Stimulated activated CD4-positive, alpha-beta T cell treated with anti-CD3 and anti-CD28 coated beads, Interleukin-2, amount 100 ng/mL, for 48 hours (primary cell): ENCODE data around the gene DLG1.
"Not testable (repeated sequence)": the region's sequence is repeated elsewhere in the genome, so short reads cannot be mapped to it uniquely, and the experiment has no call there.

Experiments
- DNase-seq, 2 donors: peaks; one replicate each; pipeline ENCODE4 v3.0.0-alpha.2; 2020

The DLG1 gene

DNA sequence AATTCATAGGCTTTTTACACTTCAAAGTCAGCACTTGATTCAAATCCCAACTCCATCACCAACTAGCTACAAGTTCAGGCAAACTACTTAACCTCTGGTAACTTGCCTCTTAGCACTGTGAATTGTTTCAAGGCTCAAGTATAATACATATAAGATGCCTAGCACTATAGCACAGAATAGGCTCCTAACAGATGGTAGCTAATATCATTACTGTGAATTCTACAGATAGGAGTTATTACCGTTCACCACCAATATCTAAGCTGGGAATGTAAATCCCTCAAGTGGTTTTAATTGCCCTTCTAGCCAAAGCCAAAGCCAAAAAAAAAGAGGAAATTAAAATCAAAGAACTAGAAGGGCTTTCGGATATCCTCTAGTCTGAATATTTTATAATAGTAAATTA lies 15.4 kb downstream of the DLG1 start:
- no peak for DNase-seq

- DNase-seq = no peak
Measured at GRCh38 chr3:197281849-197282248, 16.6 kb downstream of the DLG1 start.

- no peak for DNase-seq
Measured at GRCh38 chr3:197280156-197280555, 18.3 kb downstream of the DLG1 start.

DNA sequence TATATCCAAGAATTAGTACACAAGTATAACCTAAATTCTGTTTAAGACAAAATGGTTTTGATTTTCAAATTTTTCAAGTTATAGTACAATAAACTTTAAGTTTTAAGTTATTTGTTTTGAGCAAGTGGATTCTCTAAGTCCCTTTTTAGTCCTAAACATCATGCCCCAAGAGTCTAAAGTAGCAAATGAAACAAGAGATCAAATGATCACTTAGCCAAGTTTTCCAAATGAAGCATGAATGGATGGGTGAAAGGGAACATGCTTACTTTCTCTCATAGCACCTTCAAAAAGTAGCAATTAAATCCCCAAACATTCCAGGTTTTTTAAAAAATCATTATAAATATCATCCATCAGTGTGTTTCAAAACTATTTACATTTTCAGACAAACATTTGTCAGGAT lies 19.5 kb downstream of the DLG1 start:
- no peak for DNase-seq

DNA sequence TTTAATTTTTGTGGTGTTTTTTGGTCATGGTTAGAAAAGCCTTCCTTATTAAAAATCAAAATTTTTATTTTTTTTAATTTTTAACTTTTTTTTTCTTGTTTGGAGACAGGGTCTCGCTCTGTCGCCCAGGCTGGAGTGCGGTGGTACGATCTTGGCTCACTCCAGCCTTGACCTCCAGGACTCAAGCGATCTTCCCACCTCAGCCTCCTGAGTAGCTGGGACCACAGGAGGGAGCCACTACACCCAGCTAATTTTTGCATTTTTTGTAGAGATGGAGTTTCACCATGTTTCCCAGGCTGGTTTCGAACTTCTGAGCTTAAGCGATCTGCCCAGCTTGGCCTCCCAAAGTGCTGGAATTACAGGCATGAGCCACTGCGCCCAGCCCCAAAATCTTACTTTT lies 21.6 kb downstream of the DLG1 start:
- DNase-seq = not testable (repeated sequence)

- DNase-seq = no peak
Measured at GRCh38 chr3:197270558-197271317, 27.7 kb downstream of the DLG1 start.

GRCh38 chr3:197269024-197269423 lies 29.4 kb downstream of the DLG1 start:
- no peak for DNase-seq

DNA sequence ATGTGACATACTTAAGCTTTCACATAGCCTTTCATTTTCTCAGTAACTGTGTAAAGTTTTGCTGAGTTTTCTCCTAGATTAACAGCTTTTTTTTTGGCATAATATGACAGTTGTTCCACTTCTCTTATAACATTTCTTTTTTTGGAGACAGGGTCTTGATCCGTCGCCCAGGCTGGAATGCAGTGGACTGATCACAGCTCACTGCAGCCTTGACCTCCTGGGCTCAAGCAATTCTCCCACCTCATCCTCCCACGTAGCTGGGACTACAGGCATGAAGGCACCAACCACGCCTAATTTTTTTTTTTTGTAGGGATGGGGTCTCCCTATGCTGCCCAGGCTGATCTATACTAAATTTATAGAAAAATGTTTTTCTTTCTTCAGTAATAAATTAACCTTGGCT lies 30.1 kb downstream of the DLG1 start:
- no peak for DNase-seq

DNA sequence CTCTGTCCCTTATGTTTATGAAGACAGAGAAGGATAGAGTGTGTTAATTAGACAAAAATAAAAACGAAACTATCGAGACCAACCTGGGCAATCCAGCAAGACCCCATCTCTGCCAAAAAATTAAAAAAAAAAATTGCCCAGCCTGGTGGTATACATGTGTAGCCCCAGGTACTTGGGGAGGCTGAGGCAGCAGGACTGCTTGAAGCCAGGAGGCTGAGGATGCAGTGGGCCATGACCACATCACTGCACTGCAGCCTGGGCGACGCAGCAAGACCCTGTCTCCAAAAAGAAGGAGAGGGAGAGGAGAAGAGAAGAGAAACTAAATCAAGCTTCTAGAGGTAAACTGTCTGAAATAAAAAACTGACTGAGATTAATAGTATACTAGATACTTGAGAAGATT lies 32.1 kb downstream of the DLG1 start:
- DNase-seq = no peak

DNA sequence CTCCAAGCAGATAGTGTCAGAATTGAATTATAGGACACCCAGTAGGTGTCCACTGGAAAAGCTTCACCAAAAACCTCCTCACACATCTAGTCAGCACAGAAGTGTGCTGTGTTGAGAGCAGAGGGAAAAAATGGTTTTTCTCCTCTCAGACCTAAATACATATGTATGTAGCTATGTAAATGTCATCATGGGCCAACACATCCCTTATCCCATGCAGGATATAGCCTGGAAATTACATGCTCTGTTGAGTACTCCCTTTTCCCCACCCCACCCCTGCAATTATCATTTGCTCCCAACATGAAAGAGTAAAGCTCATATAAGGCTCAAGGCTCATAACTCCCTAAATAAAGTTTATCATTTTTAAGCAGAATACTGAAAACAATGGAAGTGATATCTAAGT lies 35.7 kb downstream of the DLG1 start:
- no peak for DNase-seq

- no peak for DNase-seq
Measured at GRCh38 chr3:197261164-197261509, 37.3 kb downstream of the DLG1 start.

DNA sequence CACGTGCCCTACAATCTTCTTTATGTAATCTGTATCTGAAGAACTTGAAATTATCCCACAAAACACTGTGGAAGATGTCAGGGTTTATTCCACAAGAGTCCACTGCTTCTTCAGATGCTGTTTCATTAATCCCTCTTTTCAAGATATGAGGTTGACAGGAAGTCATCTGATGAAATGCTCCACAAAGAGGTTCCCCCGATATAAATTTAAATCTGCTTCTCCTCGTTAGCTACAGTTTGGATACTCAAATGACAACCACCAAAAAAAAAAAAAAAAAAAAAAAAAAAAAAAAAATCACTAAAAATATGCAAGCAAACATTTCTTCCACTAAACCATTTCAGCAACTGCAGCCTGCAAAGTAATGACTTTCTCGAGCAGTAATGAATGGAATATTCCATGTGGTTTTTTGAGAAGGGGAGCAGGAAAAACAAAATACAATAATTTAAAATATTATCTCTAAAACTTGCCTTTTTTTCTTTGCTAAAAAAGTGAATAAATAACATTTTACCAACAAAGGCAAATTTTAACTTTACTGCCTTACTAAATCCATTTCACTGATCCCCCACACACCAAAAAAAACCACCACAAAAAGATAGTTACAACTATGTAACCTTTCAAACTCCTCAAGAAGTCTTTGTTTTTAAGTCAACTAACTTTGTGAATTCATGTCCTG lies 37.8 kb downstream of the DLG1 start:
- no peak for DNase-seq

- DNase-seq = no peak
Measured at GRCh38 chr3:197259096-197259495, 39.3 kb downstream of the DLG1 start.

DNA sequence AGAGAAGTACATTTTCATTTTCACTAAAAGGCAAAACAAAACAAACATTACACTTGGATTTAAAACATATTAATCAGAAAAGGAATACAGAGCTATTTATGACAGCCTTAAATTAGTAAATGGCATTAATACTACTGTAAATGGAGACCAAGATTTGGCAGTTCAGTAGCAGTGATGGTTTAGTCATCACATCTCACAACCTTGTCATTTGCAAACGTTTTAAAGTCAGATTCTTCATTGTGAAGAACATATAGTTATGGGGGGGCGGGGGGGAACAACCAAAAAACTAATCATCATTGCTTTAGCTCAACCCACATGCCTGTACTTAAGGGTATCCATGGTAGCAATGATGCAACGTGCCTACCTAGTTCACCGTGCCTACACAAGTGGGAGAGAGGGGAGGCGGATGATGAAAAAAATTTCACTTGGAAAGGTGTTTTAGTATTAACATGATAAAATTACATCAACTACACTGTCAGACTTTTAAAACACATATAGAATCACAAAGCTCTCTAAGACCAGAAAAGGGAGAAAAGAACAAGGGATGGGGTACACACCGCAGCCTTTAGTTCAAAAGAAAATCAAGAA lies 40.1 kb downstream of the DLG1 start:
- DNase-seq = no peak

DNA sequence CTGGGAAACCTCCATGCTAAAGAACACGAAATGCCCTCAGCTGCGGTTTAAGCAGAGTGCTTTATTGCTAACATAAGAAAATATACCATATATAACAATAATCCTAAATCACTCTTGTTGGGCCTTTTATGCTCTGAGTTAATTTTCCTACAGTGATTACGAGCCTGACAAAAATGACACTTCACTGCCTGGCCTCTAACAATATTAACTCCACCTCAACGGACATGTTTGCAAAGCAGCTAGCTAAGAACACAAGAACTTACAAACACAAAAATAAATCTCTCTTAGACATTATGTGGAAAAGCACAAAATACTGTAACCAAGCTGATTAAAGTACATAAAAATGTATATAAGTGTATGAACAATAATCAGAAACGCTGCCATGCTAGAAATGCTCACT lies 40.7 kb downstream of the DLG1 start:
- no peak for DNase-seq

GRCh38 chr3:197256836-197257444 lies 41.5 kb downstream of the DLG1 start:
- peak in 1 of 2 donors; percentile 40 for DNase-seq

GRCh38 chr3:197256104-197256503 lies 42.3 kb downstream of the DLG1 start:
- no peak for DNase-seq

- DNase-seq = no peak
Measured at GRCh38 chr3:197253238-197253947, 45.0 kb downstream of the DLG1 start.

- no peak for DNase-seq
Measured at GRCh38 chr3:197249542-197249941, 48.9 kb downstream of the DLG1 start.

- no peak for DNase-seq
Measured at GRCh38 chr3:197248341-197248740, 50.1 kb downstream of the DLG1 start.

DNA sequence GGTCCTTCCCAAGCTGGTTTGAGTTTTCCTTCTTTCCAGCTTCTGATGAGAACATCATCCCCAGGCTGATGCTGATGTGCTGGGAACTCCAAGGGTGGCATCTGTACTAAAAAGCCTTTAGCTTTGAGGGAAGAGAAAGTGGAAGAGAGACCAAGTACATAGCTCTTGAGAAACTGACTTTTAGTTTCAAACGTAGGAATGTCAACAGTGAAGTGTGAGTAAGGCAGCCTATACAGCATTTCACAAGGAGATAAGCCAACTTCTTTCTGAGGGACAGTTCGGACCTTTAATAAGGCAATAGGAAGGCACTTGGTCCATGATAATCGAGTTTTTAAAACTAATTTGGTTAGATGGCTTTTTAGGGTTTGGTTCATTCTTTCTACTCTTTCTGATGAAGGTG lies 53.7 kb downstream of the DLG1 start:
- no peak for DNase-seq

DNA sequence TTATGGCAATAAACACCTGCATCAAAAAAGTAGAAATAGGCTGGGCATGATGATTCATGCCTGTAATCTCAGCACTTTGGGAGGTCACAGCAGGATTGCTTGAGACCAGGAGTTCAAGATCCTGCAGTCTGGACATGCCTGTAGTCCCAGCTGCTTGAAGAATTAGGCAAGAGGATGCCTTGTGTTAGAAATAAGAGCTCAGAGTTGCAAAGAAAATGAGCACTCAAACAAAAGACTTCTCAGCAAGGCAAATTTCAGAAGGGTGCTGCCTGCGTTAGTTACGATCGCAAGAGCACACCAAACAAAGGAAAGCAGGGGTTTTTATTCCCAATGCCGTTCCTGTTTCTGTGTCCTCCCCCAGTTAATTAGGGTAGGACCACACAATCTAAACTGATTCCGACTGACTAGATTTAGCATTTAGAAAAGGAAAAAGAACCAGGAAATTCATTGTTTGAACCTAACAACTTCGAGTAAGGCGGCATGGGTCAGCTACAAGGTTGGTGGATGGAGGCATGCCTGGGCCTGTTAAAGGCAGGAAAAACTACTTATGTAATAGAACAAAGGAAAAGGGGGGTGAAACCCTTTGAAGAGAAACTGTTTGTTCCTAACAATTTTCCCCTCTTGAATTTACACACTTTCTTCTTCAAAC lies 55.5 kb downstream of the DLG1 start:
- no peak for DNase-seq

- no peak for DNase-seq
Measured at GRCh38 chr3:197241173-197241572, 57.2 kb downstream of the DLG1 start.
